Mesenchymal stem cell (in vitro differentiated cells and primary cell): ENCODE measurements around the gene MED12L.

ENCODE experiments used
- DNase-seq: peaks from one replicate; pipeline ENCODE4 v3.0.0-alpha.2; 2013
- H2AFZ ChIP-seq: one replicate; pipeline ENCODE4 v1.6.1; 2013; ENCODE audit warnings: low read depth, mild to moderate bottlenecking, control low read depth, inconsistent platforms, low read length, moderate library complexity
- H2AK5ac ChIP-seq: 2 replicates; pipeline ENCODE4 v1.6.1; 2013; ENCODE audit warnings: low read length, moderate library complexity, mild to moderate bottlenecking, inconsistent platforms; ENCODE audit not compliant: severe bottlenecking
- H2BK120ac ChIP-seq: one replicate; pipeline ENCODE4 v1.6.1; 2013; ENCODE audit warnings: low read depth, mild to moderate bottlenecking, inconsistent platforms, low read length, moderate library complexity
- H2BK12ac ChIP-seq, 2 experiments: one replicate each; pipeline ENCODE4 v1.6.1; 2013; ENCODE audit warnings: inconsistent platforms in 2 of 2, low read length in 2 of 2, mild to moderate bottlenecking in 2 of 2, moderate library complexity in 2 of 2, control low read depth in 1 of 2
- H2BK15ac ChIP-seq: one replicate; pipeline ENCODE4 v1.6.1; 2013; ENCODE audit warnings: mild to moderate bottlenecking, low read depth, inconsistent platforms; ENCODE audit not compliant: poor library complexity, severe bottlenecking
- H2BK5ac ChIP-seq: 2 replicates; pipeline ENCODE4 v1.6.1; 2013; ENCODE audit warnings: low read depth, mild to moderate bottlenecking, low read length, control low read depth, inconsistent platforms; ENCODE audit not compliant: poor library complexity, severe bottlenecking
- H3K14ac ChIP-seq, 2 experiments: one replicate each; pipeline ENCODE4 v1.6.1; 2013; ENCODE audit warnings: inconsistent platforms in 2 of 2, low read length in 2 of 2, control low read depth in 1 of 2, mild to moderate bottlenecking in 1 of 2, moderate library complexity in 1 of 2
- H3K18ac ChIP-seq, 2 experiments: one replicate each; pipeline ENCODE4 v1.6.1; 2013; ENCODE audit warnings: inconsistent platforms in 2 of 2, low read length in 2 of 2, control low read depth in 1 of 2, low read depth in 1 of 2, mild to moderate bottlenecking in 1 of 2
- H3K23ac ChIP-seq, 2 experiments: one replicate each; pipeline ENCODE4 v1.6.1; 2013; ENCODE audit warnings: inconsistent platforms in 2 of 2, low read length in 2 of 2, mild to moderate bottlenecking in 2 of 2, moderate library complexity in 2 of 2, control low read depth in 1 of 2
- H3K27ac ChIP-seq: 2 replicates; pipeline ENCODE4 v1.5.1; 2013; ENCODE audit warnings: mild to moderate bottlenecking, moderate library complexity, low read length, control low read depth, inconsistent platforms; ENCODE audit not compliant: poor library complexity, severe bottlenecking
- H3K27me3 ChIP-seq, 2 experiments: 2 replicates each; pipeline versions ENCODE4 v1.6.1 to v1.7.0; 2013; ENCODE audit warnings: low read length in 2 of 2, mild to moderate bottlenecking in 2 of 2, moderate library complexity in 2 of 2, control low read depth in 1 of 2, inconsistent platforms in 1 of 2; ENCODE audit not compliant: control insufficient read depth in 1 of 2, insufficient read depth in 1 of 2
- H3K36me3 ChIP-seq, 2 experiments: 2 replicates each; pipeline versions ENCODE4 v1.6.1 to v1.7.0; 2013; ENCODE audit warnings: low read length in 2 of 2, control low read depth in 1 of 2, inconsistent platforms in 1 of 2, low read depth in 1 of 2, mild to moderate bottlenecking in 1 of 2; ENCODE audit not compliant: insufficient read depth in 2 of 2, control insufficient read depth in 1 of 2
- H3K4ac ChIP-seq, 2 experiments: one replicate each; pipeline ENCODE4 v1.6.1; 2013; ENCODE audit warnings: inconsistent platforms in 2 of 2, low read length in 2 of 2, mild to moderate bottlenecking in 2 of 2, moderate library complexity in 2 of 2, control low read depth in 1 of 2, low read depth in 1 of 2
- H3K4me1 ChIP-seq: 2 replicates; pipeline ENCODE4 v1.6.1; 2013; ENCODE audit warnings: low read depth, low read length, control low read depth; ENCODE audit not compliant: control insufficient read depth, insufficient read depth
- H3K4me2 ChIP-seq: 2 replicates; pipeline ENCODE4 v1.6.1; 2013; ENCODE audit warnings: low read length, mild to moderate bottlenecking, inconsistent platforms; ENCODE audit not compliant: poor library complexity, severe bottlenecking
- H3K4me3 ChIP-seq, 2 experiments: 2 replicates each; pipeline versions ENCODE4 v1.5.1 to v1.7.0; 2013; ENCODE audit warnings: low read length in 2 of 2, mild to moderate bottlenecking in 2 of 2, control low read depth in 1 of 2, low read depth in 1 of 2; ENCODE audit not compliant: insufficient read depth in 1 of 2
- H3K79me1 ChIP-seq: replicated peaks from 2 replicates; pipeline ENCODE4 v1.6.1; 2013; ENCODE audit warnings: mild to moderate bottlenecking, control low read depth, low read length, inconsistent platforms; ENCODE audit not compliant: poor library complexity, severe bottlenecking
- H3K9ac ChIP-seq: 2 replicates; pipeline ENCODE4 v1.7.0; 2013; ENCODE audit warnings: mild to moderate bottlenecking, low read length, moderate library complexity
- H3K9me3 ChIP-seq: 2 replicates; pipeline ENCODE4 v1.7.0; 2013; ENCODE audit warnings: mild to moderate bottlenecking, low read length; ENCODE audit not compliant: control insufficient read depth
- H4K8ac ChIP-seq: one replicate; pipeline ENCODE4 v1.6.1; 2013; ENCODE audit warnings: inconsistent platforms, mild to moderate bottlenecking, low read length, moderate library complexity
- H4K91ac ChIP-seq: one replicate; pipeline ENCODE4 v1.6.1; 2013; ENCODE audit warnings: mild to moderate bottlenecking, low read length, inconsistent platforms
- WGBS: methylation state at CpG from one replicate; pipeline ENCODE4 v1.1.7; 2013; ENCODE audit warnings: mixed read lengths; 5-methylcytosine and 5-hydroxymethylcytosine counted together

The MED12L gene

DNA sequence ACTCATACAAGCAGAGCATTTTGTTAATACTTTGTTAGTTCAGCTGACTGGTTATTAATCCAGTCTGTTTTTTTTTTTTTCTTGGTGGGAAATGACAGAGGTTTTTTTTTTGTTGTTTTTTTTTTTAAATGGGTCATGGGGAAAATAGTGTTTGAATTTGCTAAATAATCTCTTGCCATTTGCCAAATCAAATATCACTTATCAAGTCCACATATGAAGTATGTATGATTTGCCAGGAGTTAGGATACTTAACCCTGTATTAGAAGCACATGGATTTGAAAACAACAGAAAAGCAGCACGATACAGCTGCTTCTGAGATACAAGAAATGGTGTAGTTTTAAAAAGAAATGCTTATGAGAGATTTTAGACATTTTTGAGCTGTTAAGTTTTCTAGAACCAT lies 171.3 kb downstream of the MED12L start:
- H3K4ac ChIP-seq, result no peak overlapping the region
- H3K23ac ChIP-seq, result no peak overlapping the region
- no peak overlapping the region for H3K27ac ChIP-seq
- H2BK12ac ChIP-seq, result no peak overlapping the region
- H3K36me3 ChIP-seq, result no peaks in the 10 kb centered on the region
- H4K91ac ChIP-seq, result no peak overlapping the region
- no peak overlapping the region for H3K18ac ChIP-seq
- H3K79me1 ChIP-seq, result no peaks in the 10 kb centered on the region
- no peak overlapping the region for H2BK5ac ChIP-seq
- DNase-seq, result no peak
- H4K8ac ChIP-seq, result no peak overlapping the region
- H3K4me2 ChIP-seq, result no peak overlapping the region
- H2AFZ ChIP-seq, result no peak overlapping the region
- H2BK120ac ChIP-seq, result no peak overlapping the region
- H2AK5ac ChIP-seq, result no peak overlapping the region
- no peak overlapping the region for H3K14ac ChIP-seq
- H2BK15ac ChIP-seq, result no peak overlapping the region
- WGBS, result 100% methylated on average over 1 of the region's 1 CpG
- H3K4me3 ChIP-seq, result no peak overlapping the region
- no peaks in the 10 kb centered on the region for H3K9me3 ChIP-seq
- no peaks in the 10 kb centered on the region for H3K4me1 ChIP-seq
- H3K27me3 ChIP-seq, result peaks cover 0 to 14% of the 10 kb centered on the region in 2 experiments
- no peak overlapping the region for H3K9ac ChIP-seq

DNA sequence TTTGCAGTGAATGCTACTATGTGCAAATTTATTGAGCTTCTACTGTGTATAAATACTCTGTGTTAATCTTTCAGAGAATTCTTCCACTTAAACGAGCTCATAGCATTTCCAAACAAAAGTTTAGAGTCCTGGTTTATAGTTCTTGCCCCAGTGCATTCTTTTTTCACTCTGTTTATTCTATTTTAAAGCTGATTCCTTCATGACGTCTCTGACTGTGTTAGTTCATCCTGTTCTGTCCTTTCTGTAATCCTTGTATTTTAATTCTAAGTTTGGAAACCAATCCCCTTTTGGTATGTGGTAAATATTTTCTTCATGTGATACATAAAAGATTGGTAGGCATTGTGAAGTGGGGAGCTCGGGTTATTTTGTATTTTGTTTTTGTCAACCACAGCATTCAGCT lies 174.2 kb downstream of the MED12L start:
- Histone ChIP-seq H4K8ac (no peak overlapping the region), H3K4me1 (no peaks in the 10 kb centered on the region), H3K27ac (no peak overlapping the region), H2AFZ (no peak overlapping the region), H3K4ac (no peak overlapping the region), H2AK5ac (no peak overlapping the region), H3K9me3 (no peaks in the 10 kb centered on the region), H3K9ac (no peak overlapping the region), H3K4me2 (no peak overlapping the region), H2BK15ac (no peak overlapping the region), H4K91ac (no peak overlapping the region), H3K4me3 (no peak overlapping the region), H3K79me1 (no peaks in the 10 kb centered on the region), H2BK5ac (no peak overlapping the region), H3K36me3 (no peaks in the 10 kb centered on the region), H2BK120ac (no peak overlapping the region), H3K23ac (no peak overlapping the region), H3K27me3 (peaks cover 0 to 14% of the 10 kb centered on the region in 2 experiments), H3K18ac (no peak overlapping the region), H2BK12ac (no peak overlapping the region), H3K14ac (no peak overlapping the region)
- WGBS, result 33% methylated on average over 2 of the region's 3 CpGs
- peak; percentile 72 for DNase-seq

DNA sequence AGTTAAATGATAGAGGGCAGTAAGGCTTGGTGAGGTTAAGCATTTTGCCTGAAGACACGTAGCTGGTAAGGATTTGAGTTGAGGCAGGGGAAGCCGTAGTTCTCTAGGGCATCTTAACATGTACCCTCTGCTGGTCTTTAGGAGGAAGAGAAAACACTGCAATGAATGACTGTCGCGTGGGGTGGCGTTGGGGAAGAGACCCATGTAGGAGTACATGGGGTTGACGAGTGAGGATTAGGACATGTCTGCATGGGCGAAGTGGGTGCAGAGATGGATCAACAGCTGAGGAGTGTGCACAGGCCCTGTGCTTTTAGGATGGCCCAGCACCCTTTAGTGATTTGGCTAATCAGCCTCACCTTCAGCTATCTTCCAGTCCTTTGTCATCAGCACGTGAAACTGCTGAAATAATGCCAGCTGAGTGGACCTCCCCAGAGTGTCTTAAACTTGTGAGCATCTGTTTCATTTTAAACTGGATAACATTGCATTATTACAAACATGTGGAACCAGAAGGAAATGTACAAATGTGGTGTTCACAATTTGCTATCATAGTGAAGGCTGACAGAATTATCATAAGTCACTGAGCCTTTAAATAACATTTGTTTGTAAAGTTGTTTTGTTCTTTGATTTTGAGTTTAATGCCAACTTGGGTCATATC lies 177.5 kb downstream of the MED12L start:
- H2AFZ ChIP-seq, result no peak overlapping the region
- DNase-seq, result no peak
- peaks cover 0 to 16% of the 10 kb centered on the region in 2 experiments for H3K27me3 ChIP-seq
- no peak overlapping the region for H4K91ac ChIP-seq
- H2BK5ac ChIP-seq, result no peak overlapping the region
- WGBS, result 87% methylated on average over 7 of the region's 8 CpGs
- H3K18ac ChIP-seq, result peak overlapping the region in 1 of 2 experiments; percentile 40
- H3K4me2 ChIP-seq, result no peak overlapping the region
- H3K4me1 ChIP-seq, result no peaks in the 10 kb centered on the region
- H3K14ac ChIP-seq, result no peak overlapping the region
- peak overlapping the region; percentile 48 for H3K9ac ChIP-seq
- H3K36me3 ChIP-seq, result no peaks in the 10 kb centered on the region
- H3K4ac ChIP-seq, result peak overlapping the region in 1 of 2 experiments; percentile 5
- no peaks in the 10 kb centered on the region for H3K9me3 ChIP-seq
- no peak overlapping the region for H2BK12ac ChIP-seq
- no peak overlapping the region for H2AK5ac ChIP-seq
- H4K8ac ChIP-seq, result no peak overlapping the region
- no peak overlapping the region for H3K27ac ChIP-seq
- no peaks in the 10 kb centered on the region for H3K79me1 ChIP-seq
- no peak overlapping the region for H2BK15ac ChIP-seq
- H3K4me3 ChIP-seq, result no peak overlapping the region
- H2BK120ac ChIP-seq, result no peak overlapping the region
- H3K23ac ChIP-seq, result no peak overlapping the region

DNA sequence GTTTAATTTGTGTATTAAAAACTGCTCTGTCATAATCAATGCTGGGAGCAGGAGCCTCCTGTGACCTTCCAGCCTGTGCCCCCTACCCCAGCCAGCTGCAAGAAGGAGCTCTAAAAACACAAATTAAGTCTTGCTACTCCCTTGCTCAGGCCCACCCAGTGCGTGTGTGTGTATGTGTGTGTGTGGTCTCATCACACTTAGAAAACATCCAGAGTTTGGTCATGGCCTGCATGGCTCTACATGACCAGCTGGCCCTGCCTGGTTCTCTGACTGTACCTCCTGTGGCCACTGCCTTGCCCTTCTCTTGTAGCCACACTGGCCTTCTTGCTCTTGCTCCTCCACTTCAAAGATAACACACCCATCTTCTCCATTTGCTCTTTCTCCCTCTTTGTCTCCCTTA lies 179.1 kb downstream of the MED12L start:
- no peak overlapping the region for H3K4me2 ChIP-seq
- H4K8ac ChIP-seq, result no peak overlapping the region
- H3K4me3 ChIP-seq, result no peak overlapping the region
- H3K14ac ChIP-seq, result peak overlapping the region in 1 of 2 experiments; percentile 72
- no peaks in the 10 kb centered on the region for H3K36me3 ChIP-seq
- no peak overlapping the region for H2AFZ ChIP-seq
- no peak overlapping the region for H3K4ac ChIP-seq
- H3K4me1 ChIP-seq, result no peaks in the 10 kb centered on the region
- H3K9ac ChIP-seq, result no peak overlapping the region
- H2BK120ac ChIP-seq, result no peak overlapping the region
- H2BK15ac ChIP-seq, result no peak overlapping the region
- H3K27ac ChIP-seq, result no peak overlapping the region
- 83% methylated on average over 1 of the region's 1 CpG for WGBS
- peaks cover 0 to 14% of the 10 kb centered on the region in 2 experiments for H3K27me3 ChIP-seq
- peak overlapping the region; percentile 31 to 77 for H3K18ac ChIP-seq
- H2BK12ac ChIP-seq, result peak overlapping the region; percentile 69 to 94
- H2AK5ac ChIP-seq, result no peak overlapping the region
- no peaks in the 10 kb centered on the region for H3K79me1 ChIP-seq
- no peak overlapping the region for H4K91ac ChIP-seq
- DNase-seq, result no peak
- H3K9me3 ChIP-seq, result no peaks in the 10 kb centered on the region
- H3K23ac ChIP-seq, result no peak overlapping the region
- no peak overlapping the region for H2BK5ac ChIP-seq
